NCI-H128 (cell line): ENCODE data around the gene IQCE.
"Not testable (repeated sequence)": the region's sequence is repeated elsewhere in the genome, so short reads cannot be mapped to it uniquely, and the experiment has no call there.

ENCODE experiments used
- DNase-seq: peaks from one replicate; lab custom pipeline; 2025; ENCODE audit not compliant: unreplicated experiment; lab: John Stamatoyannopoulos, UW

IQCE gene

GRCh38 chr7:2532199-2532772, 26.5 kb upstream of the IQCE start:
- not testable (repeated sequence) for DNase-seq

GRCh38 chr7:2532816-2533215, 26.0 kb upstream of the IQCE start:
- not testable (repeated sequence) for DNase-seq

- not testable (repeated sequence) for DNase-seq
These were observed 25.2 kb upstream of the IQCE start for GRCh38 chr7:2533566-2533965.

DNA sequence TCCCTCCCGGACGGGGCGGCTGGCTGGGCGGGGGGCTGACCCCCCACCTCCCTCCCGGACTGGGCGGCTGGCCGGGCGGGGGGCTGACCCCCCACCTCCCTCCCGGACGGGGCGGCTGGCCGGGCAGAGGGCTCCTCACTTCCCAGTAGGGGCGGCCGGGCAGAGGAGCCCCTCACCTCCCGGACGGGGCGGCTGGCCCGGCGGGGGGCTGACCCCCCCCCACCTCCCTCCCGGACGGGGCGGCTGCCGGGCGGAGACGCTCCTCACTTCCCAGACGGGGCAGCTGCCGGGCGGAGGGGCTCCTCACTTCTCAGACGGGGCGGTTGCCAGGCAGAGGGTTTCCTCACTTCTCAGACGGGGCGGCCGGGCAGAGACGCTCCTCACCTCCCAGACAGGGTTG, 24.6 kb upstream of the IQCE start:
- DNase-seq, result not testable (repeated sequence)

GRCh38 chr7:2535872-2536627, 22.7 kb upstream of the IQCE start:
- not testable (repeated sequence) for DNase-seq

- DNase-seq, result no peak
These were observed 20.6 kb upstream of the IQCE start for GRCh38 chr7:2537981-2538851.

DNA sequence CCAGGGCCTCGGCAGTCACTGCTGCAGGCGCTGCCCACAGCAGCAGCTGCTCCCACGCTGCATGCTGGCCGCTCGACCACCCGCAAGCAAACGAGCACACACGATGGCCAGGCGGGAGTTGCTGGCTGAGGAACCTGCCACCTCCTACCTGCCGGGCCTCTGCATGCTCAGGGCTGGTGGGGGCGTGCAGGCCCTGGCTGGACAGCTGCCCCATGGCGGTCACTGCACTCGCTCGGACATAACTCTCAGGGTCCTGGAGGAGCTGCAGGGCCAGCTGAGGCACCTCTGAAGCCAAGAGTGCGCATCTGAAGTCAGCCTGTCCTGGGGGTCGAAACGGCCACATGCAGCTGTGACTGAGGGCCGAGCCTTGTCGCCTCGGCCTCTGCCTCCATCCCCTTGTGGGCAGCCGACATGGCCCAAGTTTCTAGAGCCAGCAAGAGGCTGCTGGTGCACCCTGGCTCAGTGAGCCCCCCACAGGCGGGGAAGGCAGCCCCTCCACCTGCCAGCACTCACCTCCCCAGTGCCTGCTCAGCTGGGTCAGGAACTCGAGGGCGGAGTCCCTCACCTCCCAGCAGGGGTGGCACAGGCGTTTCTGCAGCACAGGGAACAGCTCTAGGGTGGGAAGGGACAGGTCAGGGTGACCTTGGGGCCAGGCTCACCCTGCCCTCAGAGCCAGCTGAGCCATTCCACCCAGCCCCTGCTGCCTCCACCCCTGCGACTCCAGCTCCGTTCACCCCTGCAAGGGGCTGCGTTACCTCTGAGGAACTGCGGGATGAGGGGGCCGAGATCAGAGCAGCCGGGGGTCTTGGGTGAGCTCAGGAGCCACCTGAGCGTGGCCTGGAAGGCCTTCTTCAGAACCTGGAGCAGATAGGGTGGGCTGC, 19.5 kb upstream of the IQCE start:
- no peak for DNase-seq

- no peak for DNase-seq
These were observed 18.6 kb upstream of the IQCE start for GRCh38 chr7:2540133-2540532.

GRCh38 chr7:2540641-2541051, 18.1 kb upstream of the IQCE start:
- no peak for DNase-seq

DNA sequence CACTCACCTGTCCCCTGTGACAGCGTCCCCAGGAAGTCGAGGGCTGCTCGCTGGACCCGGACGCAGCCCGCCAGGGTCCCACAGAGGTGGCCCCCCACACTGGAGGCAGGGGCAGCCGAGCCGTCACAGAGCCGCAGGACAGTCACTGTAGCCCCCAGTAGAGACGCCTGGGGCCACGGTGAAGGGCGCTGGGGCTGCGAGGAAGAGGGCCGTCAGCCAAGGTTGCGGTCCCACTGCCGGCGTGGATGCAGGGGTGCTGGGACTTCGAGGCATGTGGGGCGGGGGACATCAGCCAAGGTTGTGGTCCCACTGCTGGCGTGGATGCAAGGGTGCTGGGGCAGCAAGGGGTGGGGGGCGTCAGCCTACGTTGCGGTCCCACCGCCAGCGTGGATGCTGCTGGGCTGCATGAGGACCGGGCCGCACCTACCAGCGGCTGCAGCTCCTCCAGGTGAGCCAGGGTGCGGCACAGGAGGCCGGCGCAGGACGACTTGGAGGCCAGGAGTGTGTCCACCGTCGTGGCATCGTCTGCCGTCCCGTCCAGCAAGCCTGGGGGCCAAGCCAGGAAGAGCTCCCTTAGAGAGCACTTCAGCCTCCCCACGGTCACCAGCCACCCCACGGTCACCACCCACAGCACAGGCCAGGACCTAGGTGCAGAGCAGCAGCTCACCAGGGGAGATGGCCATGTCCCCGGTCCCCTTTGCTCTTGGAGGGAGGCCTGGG, 17.3 kb upstream of the IQCE start:
- no peak for DNase-seq

- DNase-seq, result no peak
These were observed 16.5 kb upstream of the IQCE start for GRCh38 chr7:2542011-2542915.

DNA sequence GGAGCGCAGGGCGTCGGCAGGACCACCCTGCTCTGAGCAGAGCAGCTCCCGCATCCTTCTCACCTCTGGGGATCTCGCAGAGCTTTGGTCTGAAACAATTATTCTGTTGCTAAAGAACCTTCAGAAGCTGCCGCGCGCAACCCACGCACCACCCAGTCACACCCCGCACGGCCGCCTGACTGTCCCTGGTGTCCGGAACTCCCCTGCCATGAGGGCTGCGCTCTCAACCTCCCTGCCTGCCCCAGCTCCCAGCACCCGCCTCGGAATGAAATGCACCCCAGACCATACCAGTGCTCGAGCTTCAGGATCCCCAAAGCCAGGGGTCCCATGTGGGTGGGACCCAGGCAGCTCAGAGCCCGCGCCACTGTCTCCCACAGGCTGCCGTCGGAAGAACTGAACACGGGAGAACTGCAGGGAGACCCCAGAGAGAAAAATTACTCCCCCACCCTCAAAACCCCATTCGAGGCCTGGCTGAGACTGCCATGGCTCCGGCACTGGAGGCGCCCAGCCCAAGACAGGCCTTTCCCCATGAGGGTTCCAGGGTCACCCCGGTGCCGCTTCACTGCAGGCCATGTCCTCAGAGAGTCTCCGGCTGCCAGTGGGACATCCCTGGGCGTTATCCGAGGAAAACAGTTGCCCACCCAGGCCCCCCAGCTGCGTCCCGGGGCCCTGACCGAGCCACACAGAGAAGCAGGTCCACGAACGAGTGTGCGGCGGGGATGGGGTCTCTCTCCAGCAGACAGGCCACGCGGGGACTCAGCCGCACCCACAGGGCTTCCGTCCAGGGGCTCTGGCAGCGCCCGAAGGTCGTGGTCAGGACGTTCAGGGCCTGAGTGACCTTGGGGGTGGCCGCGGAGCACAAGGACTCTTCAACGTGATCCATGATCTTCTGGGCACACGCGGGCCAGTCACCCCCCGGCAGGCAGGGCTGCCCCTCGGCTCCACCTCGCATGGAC, 15.6 kb upstream of the IQCE start:
- DNase-seq, result no peak

- no peak for DNase-seq
These were observed 14.1 kb upstream of the IQCE start for GRCh38 chr7:2544541-2545188.

DNA sequence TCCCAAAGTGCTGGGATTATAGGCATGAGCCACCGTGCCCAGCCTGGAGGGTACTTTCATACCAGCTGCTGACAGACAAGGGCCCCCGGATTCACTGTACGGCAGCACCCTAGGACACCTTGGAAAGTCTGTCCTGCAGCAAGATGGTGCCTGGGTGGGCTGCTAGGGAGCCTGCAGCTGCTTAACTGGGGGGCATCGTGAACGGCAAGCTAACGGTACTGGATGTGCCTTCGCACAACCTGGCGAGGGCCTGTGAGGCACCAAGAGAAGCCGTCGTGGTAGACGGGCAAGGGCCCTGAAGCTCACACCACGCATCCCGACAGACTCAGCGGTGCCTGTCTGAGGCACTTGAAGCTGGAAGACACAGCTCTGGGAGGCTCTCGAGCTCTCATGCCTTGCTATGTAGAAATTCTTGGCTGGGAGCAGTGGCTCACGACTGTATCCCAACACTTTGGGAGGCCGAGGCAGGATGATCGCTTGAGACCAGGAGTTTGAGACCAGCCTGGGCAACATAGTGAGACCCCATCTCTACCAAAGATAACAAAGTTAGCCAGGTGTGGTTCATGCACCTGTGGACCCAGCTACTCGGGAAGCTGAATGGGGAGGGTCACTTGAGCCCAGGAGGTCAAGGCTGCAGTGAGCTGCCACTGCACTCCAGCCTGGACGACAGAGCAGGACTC, 12.9 kb upstream of the IQCE start:
- DNase-seq, result no peak

- DNase-seq, result no peak
These were observed 11.8 kb upstream of the IQCE start for GRCh38 chr7:2546776-2547586.

DNA sequence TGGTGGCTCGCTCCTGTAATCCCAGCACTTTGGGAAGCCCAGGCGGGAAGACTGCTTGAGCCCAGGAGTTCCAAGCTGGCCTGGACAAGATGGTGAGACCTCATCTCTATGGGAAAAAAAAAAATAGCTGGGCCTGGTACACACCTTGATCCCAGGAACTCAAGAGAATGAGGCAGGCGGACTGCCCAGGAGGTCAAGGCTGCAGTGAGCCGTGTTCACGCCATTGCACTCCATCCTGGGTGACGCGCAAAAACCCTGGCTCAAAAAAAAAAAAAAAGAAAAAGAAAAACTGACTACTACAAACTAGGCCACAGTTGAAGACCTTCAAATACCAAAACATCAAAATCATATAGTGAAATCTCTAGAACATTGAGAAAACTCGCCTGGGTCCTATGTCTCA, 7.4 kb upstream of the IQCE start:
- DNase-seq, result no peak
